ENCODE results near the gene AGAP2.
"Not testable (repeated sequence)": the region's sequence is repeated elsewhere in the genome, so short reads cannot be mapped to it uniquely, and the experiment has no call there.

The AGAP2 gene

GRCh38 chr12:57738661-57739237 is at the start of gene AGAP2:
TSS of gene AGAP2 (minus strand) at chr12:57738742. CDS start at chr12:57738246, 496 bp downstream.
- DNase-seq (ENCODE audit: low spot score), result no peak

DNA sequence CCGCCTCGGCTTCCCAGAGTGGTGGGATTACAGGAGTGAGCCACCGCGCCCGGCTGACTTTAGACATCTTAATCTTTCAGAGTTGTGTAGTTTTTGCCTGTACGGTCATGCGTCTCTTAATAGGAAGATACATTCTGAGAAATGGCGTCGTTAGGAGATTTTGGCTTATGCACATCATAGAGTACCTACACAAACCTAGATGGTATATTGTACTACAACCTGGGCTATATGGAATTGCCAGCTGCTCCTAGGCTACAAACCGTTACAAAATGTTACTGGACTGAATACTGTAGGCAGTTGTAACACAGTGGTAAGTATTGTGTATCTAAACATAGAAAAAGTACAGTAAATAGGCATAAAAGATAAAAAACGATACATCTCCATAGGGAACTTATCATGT is 45.3 kb upstream of the AGAP2 start:
- DNase-seq (ENCODE audit: low spot score), result no peak

GRCh38 chr12:57783466-57783801 is 44.9 kb upstream of the AGAP2 start:
- DNase-seq (ENCODE audit: low spot score), result no peak

- DNase-seq (ENCODE audit: low spot score), result peak; percentile 83
Observed at GRCh38 chr12:57782608-57783465, 44.3 kb upstream of the AGAP2 start, which contains the start of gene TSFM. TSS of gene TSFM (plus strand) at chr12:57782787. CDS start at chr12:57782802, 15 bp downstream.

- DNase-seq (ENCODE audit: low spot score), result no peak
Observed at GRCh38 chr12:57782243-57782607, 43.7 kb upstream of the AGAP2 start.

GRCh38 chr12:57781801-57782200 is 43.3 kb upstream of the AGAP2 start:
- DNase-seq (ENCODE audit: low spot score), result no peak

DNA sequence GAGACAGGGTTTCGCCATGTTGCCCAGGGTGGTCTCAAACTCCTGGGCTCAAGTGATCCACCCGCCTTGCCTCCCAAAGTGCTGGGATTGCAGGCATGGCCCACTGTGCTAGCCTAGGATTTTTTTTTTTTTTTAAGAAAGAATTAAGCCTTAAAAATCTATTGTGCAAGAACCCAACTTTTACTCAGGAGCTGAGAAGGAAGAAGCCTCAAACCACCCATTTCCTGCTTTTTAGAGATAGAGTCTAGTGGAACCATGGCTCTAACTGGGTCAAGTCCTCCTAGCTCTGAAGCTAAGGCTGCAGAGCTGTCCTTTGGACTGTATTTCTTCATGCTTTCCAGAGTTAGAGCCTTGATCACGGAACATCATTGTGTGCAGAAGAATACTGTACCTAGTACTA is 42.7 kb upstream of the AGAP2 start:
- no peak for DNase-seq (ENCODE audit: low spot score)

DNA sequence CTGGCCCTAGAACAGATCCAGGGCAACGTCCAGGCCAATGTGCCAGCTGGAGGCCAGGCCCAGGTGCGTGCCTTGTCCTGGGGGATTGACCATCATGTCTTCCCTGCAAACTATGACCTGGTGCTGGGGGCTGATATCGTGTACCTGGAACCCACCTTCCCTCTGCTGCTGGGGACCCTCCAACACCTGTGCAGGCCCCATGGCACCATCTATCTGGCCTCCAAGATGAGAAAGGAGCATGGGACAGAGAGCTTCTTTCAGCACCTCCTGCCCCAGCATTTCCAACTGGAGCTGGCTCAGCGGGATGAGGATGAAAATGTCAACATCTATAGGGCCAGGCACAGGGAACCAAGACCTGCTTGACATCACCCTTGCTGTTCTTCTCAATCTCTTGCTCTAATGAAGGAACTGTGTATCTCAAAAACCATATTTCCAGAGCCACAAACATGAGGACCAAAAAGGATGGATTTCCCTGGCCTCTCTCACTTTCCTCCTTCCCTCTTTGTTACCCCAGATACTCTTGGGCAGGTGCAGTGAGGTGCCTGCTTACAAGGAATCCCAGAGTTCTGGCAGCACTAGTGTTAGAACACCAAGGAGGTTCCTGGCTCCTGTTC is 41.8 kb upstream of the AGAP2 start:
- DNase-seq (ENCODE audit: low spot score), result no peak

- no peak for DNase-seq (ENCODE audit: low spot score)
Observed at GRCh38 chr12:57779736-57780135, 41.2 kb upstream of the AGAP2 start.

DNA sequence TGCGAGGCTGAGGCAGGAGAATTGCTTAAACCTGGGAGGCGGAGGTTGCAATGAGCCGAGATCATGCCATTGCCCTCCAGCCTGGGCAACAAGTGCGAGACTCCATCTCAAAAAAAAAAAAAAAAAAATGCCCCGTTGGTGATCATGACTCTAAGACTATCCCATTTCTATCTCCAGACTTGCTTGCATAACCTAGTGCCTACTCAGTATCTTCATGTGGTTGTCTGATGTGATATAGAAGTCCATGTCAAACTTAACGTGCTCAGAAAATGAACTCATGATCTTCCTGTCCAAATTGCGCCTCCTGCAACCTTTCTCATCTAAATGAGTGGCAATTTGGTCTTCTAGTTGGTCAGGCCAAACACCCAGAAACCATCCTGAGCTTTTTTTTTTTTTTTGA is 39.4 kb upstream of the AGAP2 start:
- no peak for DNase-seq (ENCODE audit: low spot score)

DNA sequence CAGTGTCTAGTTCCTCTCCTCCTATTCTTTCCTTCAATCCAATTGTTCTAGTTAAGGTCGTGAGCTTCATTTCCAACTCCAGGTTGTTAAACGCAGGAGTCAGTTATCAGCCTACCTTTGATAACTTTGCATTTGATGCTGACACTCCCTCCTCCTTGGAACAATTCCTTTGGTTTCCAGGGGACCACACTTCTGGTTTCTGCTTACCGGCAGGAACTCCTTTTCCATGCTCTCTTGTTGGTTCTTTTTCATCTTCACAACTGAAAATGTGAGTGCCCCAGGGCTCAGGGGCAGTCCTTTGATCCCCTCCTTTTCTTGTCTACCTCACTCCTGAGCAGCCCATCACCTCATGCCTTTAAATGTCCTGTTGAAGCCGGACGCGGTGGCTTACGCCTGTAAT is 38.8 kb upstream of the AGAP2 start:
- DNase-seq (ENCODE audit: low spot score), result no peak

DNA sequence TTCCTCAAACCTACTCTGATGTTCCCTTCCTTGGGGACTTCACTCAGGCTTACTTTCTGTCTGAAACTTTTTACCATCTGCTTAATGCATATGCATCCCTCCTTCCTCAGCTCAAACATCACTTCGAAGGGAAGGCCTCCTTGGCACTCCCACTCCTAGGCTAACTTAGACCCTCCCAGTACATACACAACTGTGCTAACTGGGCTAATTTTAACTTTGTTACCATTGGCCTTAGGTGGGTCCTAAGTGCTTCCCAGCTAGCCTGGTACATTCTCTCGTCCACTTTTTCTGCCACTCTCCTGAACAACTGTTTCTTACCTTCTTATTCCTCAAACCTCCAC is 37.7 kb upstream of the AGAP2 start:
- no peak for DNase-seq (ENCODE audit: low spot score)

DNA sequence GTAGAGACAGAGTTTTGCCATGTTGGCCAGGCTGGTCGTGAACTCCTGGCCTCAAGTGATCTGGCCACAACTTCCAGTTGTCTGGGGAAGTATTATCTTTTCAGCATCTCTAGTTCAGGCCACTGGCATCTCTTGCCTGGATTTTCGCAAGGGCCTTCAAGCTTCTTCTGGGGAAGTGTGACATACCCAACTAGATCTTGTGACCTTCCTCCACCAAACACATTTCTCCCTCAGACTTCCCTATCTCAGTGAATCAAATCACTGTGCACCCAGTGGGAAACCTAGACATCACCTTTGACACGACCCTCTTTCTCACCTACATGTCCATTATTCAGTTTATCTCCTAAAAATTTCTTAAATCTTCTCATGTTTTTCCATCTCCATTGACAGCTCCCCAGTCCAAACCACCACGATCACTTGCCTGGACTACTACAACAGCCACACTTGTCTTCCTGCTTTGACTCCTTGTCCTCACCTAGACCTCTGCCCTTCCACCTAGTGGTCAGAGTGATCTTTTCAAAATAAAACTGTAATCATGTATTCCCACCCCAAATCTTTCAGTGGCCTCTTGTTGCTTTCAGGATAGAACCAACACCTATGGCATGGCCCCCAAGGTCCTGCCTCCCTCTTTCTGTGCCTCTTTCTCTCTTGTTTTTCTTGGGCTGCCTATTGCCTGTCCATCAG is 37.2 kb upstream of the AGAP2 start:
- DNase-seq (ENCODE audit: low spot score), result no peak

GRCh38 chr12:57775044-57775443 is 36.5 kb upstream of the AGAP2 start:
- no peak for DNase-seq (ENCODE audit: low spot score)

GRCh38 chr12:57774634-57775033 is 36.1 kb upstream of the AGAP2 start:
- not testable (repeated sequence) for DNase-seq (ENCODE audit: low spot score)

- DNase-seq (ENCODE audit: low spot score), result no peak
Observed at GRCh38 chr12:57772429-57773322, 34.1 kb upstream of the AGAP2 start, which contains the start of gene EEF1AKMT3. TSS of gene EEF1AKMT3 (plus strand) at chr12:57772614. CDS start at chr12:57772725, 111 bp downstream.

DNA sequence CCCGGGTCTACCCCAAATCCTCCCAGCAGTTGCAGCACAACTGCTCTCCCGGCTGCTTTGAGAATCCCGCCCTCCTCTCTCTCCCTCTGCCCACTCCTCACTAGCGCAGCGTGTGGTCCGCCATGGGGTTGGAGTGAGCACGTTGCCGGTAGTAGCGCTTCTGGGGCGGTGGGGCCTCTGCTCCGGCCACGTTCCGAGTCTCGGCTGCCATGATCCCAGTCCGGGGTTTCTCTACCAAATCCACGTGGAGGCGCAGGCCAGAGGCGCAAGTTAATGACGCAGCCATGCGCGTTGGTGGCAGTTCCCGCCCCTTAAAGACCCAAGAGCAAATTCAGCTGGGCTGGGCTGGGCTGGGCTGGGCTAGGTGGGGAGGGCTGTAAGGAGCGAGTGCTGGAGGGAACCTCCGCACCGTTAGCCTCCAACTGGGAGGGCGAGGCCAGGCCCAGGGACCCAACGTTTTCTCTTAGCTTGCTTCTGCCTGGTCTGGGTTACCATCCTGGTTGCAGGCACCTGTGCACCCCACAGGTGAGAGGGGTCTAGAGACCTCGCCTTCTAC is 33.4 kb upstream of the AGAP2 start, which contains the start of gene METTL1:
METTL1 (minus strand) TSS at position 233 of the 556 bp plus-strand sequence; CDS start at position 211, 22 bp downstream.
- peak; percentile 92 for DNase-seq (ENCODE audit: low spot score)

DNA sequence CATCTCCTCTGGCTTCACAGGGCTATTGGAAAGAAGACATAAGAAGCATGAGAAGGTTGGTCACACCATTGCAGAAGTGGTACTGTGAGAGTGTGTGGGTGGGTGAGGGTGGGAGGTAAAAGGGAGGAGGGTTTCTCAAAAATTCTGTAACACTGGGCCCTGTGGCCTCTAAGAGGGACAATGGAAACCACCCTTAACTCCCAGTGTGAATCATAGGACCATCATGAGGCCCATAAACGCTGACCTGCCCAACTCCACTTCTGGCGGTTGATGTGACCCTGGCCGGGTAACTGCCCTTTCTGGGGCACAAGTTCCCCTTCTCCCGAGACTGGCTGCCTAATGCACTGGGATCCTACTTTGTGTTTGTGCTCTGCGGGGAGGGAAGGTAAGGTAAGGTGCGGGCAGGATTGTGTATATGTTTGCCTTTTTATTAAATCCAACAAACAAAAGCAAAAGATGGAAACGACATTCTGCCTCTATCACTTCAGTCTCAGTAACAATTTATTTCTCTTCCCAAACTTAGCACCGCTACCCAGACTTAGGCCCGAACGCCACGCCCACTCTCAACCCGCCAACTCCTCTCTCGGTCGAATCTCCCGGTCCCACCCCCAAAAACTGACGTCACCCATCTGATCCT is 32.8 kb upstream of the AGAP2 start:
- peak; percentile 81 for DNase-seq (ENCODE audit: low spot score)

- DNase-seq (ENCODE audit: low spot score), result no peak
Observed at GRCh38 chr12:57770734-57771133, 32.2 kb upstream of the AGAP2 start.

DNA sequence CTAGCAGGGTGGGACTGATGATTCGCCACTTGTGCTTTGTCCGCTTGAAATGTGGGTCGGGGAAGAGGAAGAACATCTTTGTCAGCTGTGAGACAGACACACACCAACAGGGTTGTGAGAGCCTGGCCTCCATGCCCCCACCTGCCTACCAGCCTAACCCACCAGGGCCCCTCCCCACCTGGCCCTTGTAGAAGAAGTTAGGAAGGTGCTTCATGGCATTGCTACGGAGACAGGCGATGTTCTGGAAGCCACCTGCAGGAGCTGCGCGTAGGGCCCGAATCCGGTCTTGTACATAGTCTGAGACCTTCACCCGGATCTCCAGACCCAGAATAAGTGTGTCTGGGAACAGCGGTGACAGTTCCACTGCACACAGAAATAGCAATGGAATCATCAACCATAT is 31.1 kb upstream of the AGAP2 start:
- no peak for DNase-seq (ENCODE audit: low spot score)

- no peak for DNase-seq (ENCODE audit: low spot score)
Observed at GRCh38 chr12:57767876-57768275, 29.3 kb upstream of the AGAP2 start.

Data from kidney capillary endothelial cell (primary cell).